GM18907 (cell line): ENCODE measurements around the gene NCBP1.
A peak's percentile ranks its signal among the peaks of the same experiment; 100 is the strongest.
"Not testable (repeated sequence)": the region's sequence is repeated elsewhere in the genome, so short reads cannot be mapped to it uniquely, and the experiment has no call there.

ENCODE experiments used
- ATAC-seq: cut with Tn5 transposase; IDR thresholded peaks from one replicate; pipeline ENCODE4 v1.9.1; 2021; ENCODE audit warnings: mild to moderate bottlenecking, moderate library complexity; ENCODE audit not compliant: unreplicated experiment

NCBP1 gene

DNA sequence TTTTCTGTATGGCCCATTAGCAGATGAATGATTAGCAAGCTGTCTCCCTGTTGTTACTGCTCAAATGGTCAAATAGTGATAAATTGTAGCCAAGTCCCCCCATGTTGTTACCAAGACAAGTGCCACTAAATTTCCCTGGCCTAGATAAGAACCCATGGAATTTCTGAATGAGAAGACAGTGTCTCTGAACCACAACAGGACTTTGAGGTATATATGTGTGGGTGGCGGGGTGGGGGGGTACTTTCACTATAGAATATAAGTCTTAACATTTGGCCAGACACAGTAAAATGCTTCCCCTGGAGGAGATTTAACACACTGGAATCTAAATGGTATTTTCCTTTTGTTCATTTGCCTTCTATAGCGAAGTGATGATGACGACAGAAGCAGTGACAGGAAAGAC lies 34.9 kb downstream of the NCBP1 start:
- ATAC-seq: no peak

DNA sequence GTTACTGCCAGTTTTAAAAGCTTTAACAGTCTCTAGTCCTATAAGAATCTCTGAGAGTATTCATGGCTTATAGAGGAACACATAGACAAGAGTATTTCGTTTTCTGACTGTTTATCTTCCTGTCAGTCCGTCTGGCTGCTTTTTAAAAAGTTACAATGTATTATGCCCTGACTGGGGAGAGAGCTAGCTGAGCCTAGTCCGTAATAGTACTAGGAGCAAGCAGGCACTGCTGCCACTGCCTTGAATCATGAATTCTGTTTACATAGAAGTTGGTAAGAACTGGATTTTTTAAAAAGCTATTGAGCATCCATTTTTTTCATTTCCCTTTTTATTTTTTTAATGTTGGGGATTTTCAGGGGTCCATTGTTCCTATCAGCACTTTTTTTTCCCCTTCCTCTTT lies 37.0 kb downstream of the NCBP1 start:
- no peak for ATAC-seq

DNA sequence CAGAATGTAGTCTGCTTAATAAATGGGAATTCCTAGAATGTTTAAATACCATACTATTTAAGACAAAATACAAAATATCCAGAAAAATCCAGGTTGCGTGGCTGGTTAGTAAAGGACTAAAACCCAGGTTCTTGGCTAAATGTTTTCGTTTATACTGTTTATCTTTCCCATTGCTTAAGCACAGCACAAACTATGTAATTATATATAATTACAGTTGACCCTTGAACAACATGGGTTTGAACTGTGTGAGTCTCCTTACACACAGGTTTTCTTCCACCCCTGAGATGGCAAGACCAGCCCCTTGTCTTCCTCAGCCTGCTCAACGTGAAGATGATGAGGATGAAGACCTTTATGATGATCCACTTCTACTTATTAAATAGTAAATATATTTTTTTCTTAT lies 38.8 kb downstream of the NCBP1 start:
- ATAC-seq: no peak

DNA sequence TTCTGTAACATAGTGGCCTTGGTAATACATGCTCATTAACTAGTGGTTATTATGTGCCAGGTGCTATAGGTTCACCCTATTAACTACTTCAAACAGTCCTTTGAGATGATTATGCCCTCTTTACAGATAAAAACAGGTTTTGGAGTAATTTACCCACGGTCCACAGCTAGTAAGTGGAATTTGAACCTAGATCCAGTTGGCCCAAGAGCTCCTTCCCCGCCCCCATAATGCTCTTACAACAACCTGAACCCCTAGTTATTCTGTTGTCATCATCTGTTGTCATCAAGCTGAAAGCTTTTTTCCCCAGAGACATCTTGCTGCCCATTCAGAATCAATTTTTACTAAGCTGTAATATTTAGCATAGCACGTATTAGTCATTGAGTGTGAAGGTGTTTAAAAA lies 40.3 kb downstream of the NCBP1 start:
- no peak for ATAC-seq

DNA sequence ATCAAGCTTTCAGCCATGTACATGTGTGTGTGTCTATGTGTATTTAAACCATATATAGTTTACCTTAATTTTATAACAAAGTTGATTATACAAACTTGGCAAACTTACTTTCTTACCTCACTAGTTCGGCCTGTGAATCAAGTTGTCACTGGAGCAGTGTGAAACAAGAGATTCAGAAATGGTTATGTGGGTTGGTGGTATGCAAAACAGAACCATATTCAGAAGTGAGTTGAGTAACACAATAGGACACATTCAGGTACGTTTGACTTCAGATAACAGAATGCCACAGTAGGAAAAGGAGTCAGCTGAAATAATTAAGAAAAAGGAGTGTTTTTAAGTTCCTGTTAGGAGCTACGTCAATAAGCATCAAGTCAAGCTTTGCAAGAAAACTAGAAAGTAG lies 42.0 kb downstream of the NCBP1 start:
- peak; percentile 45 for ATAC-seq

DNA sequence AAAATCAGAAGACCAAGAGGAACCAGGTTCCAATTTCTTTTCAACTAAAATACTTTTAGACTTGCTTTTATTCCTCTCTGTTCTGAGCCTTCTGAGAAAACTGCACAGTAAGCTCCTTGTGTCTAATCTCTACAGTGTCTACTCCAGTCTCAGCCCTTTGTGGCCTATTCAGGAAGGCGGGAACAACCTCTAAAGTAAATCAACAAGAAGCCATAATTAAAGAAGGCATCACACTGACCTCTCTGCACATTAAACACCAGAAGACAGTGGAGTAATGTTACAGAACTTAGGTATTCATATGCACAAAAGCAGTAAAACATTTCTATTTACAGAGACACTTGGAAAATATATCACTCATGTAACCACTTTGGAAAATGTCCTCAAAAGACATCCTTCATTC lies 48.6 kb downstream of the NCBP1 start:
- ATAC-seq: no peak

DNA sequence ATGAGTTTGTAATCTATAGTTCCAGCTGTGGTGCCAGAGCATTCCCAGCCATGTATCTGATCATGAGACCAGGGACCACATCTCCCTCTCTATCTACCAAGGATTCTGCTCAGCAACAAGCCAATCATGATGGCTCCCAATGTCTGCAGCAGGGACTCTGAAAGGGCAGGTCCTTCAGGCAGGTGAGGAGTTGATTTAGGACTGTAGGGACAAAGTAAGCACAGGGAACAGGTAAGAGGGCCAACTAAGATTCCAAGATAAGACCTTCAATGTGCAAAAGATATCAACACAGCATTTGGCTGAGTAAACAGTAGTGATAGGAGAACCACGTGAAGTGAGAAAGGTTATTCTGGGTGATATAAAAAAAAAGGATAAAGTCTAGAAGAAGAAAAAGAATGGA lies 55.0 kb downstream of the NCBP1 start:
- ATAC-seq: no peak

DNA sequence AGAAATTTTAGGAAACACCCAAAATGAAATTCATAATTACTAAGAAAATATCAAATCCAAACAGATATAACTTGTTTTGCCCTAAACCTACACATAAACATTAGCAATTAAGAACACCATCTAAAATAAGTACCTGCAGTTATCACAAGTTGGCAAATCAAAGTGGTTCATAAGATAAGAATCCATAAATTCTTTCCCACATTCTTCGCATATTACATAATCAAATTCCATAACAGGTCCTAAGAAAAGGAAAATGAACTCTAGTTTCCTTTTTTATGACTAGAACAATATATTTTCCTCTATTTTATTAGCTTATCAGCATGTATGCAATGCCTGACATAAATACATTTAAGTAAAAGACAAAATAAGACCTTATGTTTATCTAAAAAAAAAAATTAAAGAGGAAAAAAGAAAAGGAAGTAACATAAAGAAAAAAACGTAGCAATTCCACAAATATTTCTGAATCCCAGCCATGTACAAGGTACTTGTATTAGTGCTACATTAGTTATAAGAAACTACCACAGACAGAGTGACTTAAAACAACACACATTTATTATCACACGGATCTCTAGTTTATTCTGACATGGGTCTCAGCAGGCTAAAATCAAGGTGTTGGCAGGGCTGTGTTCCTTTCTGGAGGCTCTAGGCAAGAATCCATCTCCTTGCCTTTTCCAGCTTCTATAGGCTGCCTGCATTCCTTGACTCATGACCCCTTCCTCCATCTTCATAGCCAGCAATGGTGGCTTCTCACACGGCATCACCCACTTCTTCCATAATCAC lies 56.0 kb downstream of the NCBP1 start:
- no peak for ATAC-seq

DNA sequence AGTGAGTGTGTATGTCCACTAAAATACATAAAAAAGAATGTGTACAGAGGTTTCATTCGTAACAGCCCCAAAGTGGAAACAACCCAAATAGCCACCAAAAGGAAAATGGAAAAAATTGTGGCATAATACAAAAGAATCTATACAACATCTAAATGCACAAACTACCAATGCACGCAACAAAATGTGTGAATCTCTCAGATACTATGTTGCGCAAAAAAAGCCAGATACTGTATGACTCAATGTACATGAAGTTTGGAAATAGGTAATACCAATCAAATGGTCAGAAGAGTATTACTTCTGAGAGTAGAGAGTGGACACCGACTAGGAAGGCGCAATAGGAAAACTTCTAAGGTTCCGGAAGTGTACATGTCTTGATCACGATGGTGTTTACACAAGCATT lies 61.1 kb downstream of the NCBP1 start:
- ATAC-seq: no peak

DNA sequence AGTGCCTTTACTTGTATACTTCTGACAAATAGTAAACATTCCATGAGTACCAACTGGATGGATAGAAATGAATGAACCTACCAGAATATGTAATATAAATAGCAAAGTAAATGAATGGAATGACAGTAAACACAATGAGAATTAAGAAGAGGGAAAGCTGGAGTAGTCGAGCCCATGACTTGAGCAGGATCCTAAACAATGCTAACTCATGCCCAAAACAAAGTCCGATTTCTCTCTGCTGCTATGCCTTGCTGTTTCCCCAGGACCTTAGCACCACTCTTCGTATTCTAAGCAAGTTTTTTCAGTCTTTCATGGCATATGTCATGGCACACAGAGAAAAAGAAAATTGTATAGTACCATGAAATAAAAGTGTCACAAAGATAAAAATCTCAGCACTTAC lies 61.8 kb downstream of the NCBP1 start:
- ATAC-seq: no peak

DNA sequence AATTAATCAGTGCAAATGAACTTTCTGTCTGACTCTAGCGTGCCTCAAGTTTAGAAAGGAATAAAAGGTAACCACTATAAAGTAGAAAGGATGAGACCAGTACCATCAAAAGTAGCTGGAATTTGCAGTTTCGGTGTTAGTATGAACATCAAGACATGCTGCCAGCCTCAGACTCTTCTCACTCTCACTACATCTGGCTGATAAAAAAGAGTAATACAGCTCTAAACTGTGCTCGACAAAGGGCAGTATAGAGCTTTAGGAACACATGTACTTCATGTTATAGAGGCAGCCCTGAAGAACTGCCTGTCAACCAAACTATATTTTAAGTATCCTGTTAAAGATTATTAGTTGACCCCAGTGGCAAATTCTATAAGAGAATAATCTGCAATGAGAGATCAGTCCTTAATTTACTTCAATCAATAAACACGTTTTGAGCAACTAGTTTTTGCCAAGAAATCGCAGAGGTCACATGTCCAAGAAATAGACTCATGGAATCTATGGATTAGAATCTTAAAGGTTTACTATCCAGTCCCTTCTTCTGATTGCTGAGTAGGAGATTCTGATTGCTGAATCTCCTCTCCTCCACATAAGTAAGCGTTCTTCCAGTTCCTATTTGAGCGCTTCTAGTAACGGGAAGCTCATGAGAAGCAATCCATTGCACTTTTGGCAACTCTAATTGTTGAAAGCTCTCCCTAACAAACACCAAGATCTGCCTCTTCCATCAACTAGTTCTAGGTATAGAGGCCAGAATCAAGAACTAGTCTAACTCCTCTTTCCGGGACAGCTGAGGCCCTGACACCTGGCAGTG lies 62.6 kb downstream of the NCBP1 start:
- ATAC-seq: no peak

DNA sequence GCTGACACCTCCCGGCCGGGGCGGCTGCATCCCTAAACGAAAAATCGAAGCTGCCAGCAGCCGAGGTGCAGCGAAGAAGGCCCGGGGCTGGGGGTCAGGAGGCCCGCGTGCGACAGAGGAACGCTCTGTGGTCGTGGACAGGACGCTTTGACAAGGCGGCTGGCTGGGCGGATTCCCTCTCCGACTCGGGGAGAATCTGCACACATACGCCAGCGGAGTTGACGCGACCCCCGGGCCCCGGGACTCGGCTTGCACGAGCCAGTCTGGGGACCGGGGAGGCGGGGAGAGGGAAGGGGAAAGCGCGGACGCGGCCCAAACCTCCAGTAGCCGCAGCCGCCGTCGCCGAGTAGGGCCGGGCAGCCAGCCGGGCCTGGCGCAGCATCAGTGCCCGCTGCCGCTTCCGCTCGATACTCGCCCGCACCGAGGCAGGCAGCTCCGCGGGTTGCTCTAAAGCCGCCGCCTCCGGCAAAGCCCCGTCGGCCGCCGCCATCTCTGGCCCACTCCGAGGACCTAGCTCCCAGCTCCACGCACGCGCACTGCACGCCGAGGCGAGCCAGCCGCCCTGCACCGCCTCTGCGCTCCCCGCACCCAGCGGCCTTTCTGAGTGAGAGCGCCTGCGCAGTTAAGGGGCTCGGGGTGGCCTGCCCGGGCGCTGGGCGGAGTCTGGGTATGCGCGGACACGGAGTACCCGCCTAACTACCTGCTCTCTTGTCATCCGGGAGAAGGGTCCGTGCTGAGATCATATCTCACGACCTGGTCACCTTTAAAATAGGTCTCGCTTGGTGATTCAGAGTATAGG lies 63.4 kb downstream of the NCBP1 start, which contains the start of gene XPA:
XPA (minus strand) TSS at position 538 of the 799 bp plus-strand sequence; CDS start at position 490, 48 bp downstream.
- peak; percentile 93 for ATAC-seq

DNA sequence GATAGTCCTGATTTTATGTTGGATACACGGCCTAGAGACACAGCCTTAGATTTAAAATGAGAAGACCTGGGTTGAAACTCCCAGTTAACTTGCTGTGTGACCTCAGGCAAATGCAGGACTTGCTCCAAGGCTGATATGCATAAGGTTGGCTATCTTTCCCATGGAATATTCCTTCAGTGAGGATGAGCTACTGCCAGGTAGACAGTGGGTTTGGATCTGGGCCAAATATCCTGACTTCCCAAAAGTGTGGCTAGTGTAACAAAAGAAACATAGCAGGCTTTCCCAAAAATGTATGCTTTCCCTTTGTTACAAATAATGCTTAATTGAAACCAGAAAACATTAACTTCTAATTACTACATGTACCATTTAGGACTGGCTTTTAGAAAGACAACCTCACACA lies 64.2 kb downstream of the NCBP1 start:
- ATAC-seq: no peak

DNA sequence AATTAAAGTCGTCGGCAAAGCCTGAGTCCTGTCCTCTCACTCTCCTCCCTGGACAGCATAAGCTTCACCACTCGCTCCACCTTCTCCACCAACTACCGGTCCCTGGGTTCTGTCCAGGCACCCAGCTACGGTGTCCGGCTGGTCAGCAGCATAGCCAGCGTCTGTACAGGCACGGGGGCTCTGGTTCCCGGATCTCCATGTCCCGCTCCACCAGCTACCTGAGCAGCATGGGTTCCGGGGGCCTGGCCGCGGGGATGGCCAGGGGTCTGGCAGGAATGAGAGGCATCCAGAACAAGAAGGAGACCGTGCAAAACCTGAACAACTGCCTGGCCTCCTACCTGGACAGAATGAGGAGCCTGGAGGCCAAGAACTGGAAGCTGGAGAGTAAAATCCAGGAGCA lies 65.2 kb downstream of the NCBP1 start:
- no peak for ATAC-seq

DNA sequence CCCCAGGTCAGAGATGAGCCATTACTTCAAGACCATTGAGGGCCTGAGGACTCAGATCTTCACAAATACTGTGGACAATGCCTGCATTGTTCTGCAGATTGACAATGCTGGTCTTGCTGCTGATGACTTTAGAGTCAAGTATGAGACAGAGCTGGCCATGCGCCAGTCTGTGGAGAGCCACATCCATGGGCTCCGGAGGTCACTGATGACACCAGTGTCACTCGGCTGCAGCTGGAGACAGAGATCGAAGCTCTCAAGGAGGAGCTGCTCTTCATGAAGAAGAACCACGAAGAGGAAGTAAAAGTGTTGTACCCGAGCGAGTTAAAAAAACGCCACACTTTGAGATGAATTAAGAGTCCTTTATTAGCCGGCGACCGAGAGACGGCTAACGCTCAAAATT lies 65.7 kb downstream of the NCBP1 start:
- not testable (repeated sequence) for ATAC-seq

DNA sequence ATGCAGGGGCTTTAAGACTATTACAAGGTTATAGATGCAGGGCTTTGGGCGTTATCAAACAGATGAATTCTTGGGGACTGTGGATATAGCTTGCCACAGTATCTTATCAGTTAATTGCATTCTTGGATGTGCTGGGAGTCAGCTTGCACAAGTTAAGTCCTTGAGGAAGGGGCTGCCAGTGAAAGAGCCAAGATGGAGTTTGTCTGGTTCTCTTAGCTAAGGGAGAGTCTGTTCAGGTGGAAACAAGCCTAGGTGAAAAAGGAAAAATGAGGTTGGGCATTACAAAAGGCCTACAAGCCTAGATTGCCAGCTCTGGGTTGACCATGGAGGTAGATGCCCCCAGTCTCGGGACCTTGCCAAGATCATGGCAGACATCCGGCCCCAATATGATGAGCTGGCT lies 66.2 kb downstream of the NCBP1 start:
- ATAC-seq: not testable (repeated sequence)

DNA sequence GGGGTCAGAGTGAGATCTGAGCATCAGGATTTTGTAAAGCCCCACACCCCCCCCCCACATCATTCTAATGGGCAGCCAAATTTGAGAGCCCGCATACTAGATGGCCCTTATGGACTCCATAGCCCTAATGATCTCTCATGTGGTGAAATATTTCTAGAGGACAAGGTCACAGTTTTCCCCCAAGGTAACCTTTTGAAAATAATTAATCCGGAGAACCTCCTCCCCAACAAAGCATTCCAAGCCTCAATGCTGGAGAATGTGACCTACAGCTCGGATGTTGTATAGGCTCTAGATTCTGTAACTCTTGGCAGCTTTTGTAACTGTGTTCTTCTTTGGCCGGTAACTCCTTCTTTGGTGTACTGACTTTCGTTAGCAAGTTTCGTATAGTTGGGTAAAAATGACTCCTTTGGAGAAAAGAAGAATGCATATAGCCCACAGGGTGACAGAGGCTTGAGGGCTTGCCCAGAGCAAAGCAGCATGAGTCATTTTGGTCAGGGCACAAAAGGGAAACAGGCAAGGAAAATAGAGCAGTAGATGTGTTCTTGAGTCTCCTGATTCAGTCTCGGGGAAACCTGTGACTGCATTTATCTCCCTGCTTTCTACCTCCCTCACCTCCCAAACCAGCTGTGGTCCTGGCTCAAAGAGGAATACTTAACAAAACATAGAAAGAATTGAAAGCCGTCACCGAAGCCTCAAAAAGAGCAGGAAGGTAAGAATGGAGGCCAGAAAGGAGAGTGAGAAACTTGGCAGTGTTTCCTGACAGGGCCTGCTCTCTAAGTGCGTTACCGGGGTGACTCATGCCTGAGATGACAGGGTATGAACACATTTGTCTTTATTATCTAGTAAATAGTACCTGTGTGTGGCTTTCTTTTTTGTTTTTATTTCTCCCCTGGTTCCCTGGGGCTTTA lies 70.1 kb downstream of the NCBP1 start:
- ATAC-seq: no peak

DNA sequence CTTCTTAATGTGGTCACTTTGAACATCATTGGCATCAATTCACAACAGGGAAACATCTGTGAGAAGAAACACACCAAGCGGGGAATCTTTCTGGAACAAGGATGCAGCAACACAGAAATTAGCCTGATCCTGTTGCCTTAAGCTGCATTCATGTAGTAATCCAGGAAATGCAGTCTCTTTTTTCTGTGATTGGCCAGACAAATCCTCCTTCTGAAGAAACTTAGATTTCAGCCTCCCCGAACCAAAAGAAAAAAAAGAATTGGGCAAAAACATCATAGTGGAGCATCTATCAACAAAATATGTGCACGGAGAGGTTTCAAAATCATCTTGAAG lies 70.7 kb downstream of the NCBP1 start:
- no peak for ATAC-seq

DNA sequence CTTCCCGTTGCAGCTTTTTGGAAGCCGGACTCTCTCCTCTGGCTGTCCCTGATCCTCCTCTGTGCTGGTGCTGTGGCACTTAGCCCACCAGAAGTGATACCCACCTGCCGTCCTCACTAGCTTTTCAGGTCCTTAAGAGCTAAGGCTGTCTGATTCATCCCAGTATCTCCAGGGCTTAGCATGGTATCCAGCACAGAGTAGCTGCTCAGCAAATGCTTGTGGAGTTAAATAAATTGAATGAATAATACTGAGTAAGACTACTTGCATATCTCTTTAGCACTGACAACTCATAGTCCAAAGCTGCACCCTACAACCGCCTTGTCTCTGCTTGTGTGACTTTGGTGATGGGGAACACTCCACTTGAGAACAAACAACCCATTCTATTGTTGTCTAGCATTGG lies 71.2 kb downstream of the NCBP1 start:
- ATAC-seq: no peak

DNA sequence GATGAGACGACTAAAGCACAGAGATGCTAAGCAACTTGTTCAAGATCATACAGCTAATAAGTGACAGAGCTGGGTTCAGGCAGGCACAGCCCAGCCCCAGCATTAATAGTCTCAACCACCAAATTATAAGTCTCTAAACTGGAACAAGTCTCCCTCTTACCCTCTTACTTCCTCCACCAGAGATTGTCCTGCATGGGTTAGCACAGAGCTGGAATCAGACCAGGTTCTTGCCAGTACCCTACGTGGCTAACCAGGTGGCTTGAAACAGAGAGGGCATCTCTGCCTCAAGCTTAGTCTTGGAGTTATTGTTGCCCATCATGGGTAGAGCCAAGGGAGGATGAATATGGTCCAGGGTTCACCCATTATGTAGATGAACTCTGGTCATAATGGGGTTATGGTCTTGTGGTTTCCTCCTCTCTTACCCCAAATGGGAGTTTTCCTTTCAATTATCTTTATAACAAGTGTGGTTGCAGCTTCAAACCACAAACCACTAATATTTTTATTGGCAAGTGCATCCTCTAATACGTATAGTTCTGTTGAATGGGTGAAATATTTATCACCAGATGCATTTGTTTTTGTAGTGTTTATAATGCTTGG lies 71.8 kb downstream of the NCBP1 start:
- ATAC-seq: no peak
